H9 (cell line): ENCODE data around the gene NRXN3. TPM values are rescaled to one million over a fixed set of nuclear protein-coding genes. Genes with fewer than 3 reads are reported as not detected.

Experiments used
- DNase-seq: peaks from one replicate; pipeline ENCODE4 v3.0.0-alpha.2; 2017
- H2AFZ ChIP-seq: one replicate; pipeline ENCODE4 v1.6.1; 2013; ENCODE audit warnings: mild to moderate bottlenecking, low read length, control low read depth, moderate library complexity
- H2AK5ac ChIP-seq: 2 replicates; pipeline ENCODE4 v1.6.1; 2013; ENCODE audit warnings: low read length, control low read depth, mixed read lengths; ENCODE audit not compliant: insufficient read length
- H2BK120ac ChIP-seq: one replicate; pipeline ENCODE4 v1.6.1; 2013; ENCODE audit warnings: low read depth, mild to moderate bottlenecking, low read length, control low read depth, inconsistent platforms; ENCODE audit not compliant: poor library complexity, severe bottlenecking
- H2BK12ac ChIP-seq: 2 replicates; pipeline ENCODE4 v1.6.1; 2013; ENCODE audit warnings: low read length, control low read depth, mixed read lengths, low read depth; ENCODE audit not compliant: insufficient read length
- H2BK15ac ChIP-seq: 2 replicates; pipeline ENCODE4 v1.6.1; 2013; ENCODE audit warnings: low read depth, low read length, control low read depth
- H2BK20ac ChIP-seq: one replicate; pipeline ENCODE4 v1.6.1; 2013; ENCODE audit warnings: low read depth, mild to moderate bottlenecking, low read length, control low read depth, inconsistent platforms; ENCODE audit not compliant: poor library complexity, severe bottlenecking
- H2BK5ac ChIP-seq: 2 replicates; pipeline ENCODE4 v1.6.1; 2013; ENCODE audit warnings: low read length, control low read depth, mixed read lengths; ENCODE audit not compliant: insufficient read length
- H3K14ac ChIP-seq: 2 replicates; pipeline ENCODE4 v1.6.1; 2013; ENCODE audit warnings: low read length, control low read depth; ENCODE audit not compliant: insufficient read depth
- H3K18ac ChIP-seq: 2 replicates; pipeline ENCODE4 v1.6.1; 2013; ENCODE audit warnings: low read depth, mild to moderate bottlenecking, mixed read lengths, low read length, control low read depth; ENCODE audit not compliant: insufficient read length
- H3K23ac ChIP-seq: 2 replicates; pipeline ENCODE4 v1.6.1; 2013; ENCODE audit warnings: low read length, control low read depth, mixed read lengths, low read depth; ENCODE audit not compliant: insufficient read length
- H3K23me2 ChIP-seq: 2 replicates; pipeline ENCODE4 v1.6.1; 2013; ENCODE audit warnings: low read depth, mild to moderate bottlenecking, mixed read lengths, low read length, control low read depth; ENCODE audit not compliant: insufficient read length, poor library complexity, severe bottlenecking
- H3K27ac ChIP-seq: 2 replicates; pipeline ENCODE4 v1.5.1; 2013; ENCODE audit warnings: low read length, control low read depth, mixed read lengths, low read depth; ENCODE audit not compliant: insufficient read length
- H3K27me3 ChIP-seq: 2 replicates; pipeline ENCODE4 v1.6.1; 2013; ENCODE audit warnings: low read length, control low read depth, inconsistent platforms; ENCODE audit not compliant: insufficient read depth
- H3K4ac ChIP-seq: 2 replicates; pipeline ENCODE4 v1.6.1; 2013; ENCODE audit warnings: low read depth, mild to moderate bottlenecking, control low read depth, inconsistent platforms, low read length, moderate library complexity
- H3K4me1 ChIP-seq: 2 replicates; pipeline ENCODE4 v1.6.1; 2013; ENCODE audit warnings: low read length, control low read depth, inconsistent platforms; ENCODE audit not compliant: insufficient read depth
- H3K4me2 ChIP-seq: 2 replicates; pipeline ENCODE4 v1.6.1; 2013; ENCODE audit warnings: low read length, control low read depth, mixed read lengths; ENCODE audit not compliant: insufficient read length, insufficient read depth
- H3K56ac ChIP-seq: 2 replicates; pipeline ENCODE4 v1.6.1; 2013; ENCODE audit warnings: low read depth, mild to moderate bottlenecking, mixed read lengths, low read length, control low read depth; ENCODE audit not compliant: insufficient read length
- H3K79me1 ChIP-seq: 2 replicates; pipeline ENCODE4 v1.6.1; 2013; ENCODE audit warnings: low read depth, mild to moderate bottlenecking, moderate library complexity, low read length, control low read depth, inconsistent platforms; ENCODE audit not compliant: insufficient read depth, poor library complexity, severe bottlenecking
- H3K79me2 ChIP-seq: 2 replicates; pipeline ENCODE4 v1.6.1; 2013; ENCODE audit warnings: low read length, control low read depth, inconsistent platforms; ENCODE audit not compliant: insufficient read depth
- H3K9ac ChIP-seq: 2 replicates; pipeline ENCODE4 v1.6.1; 2013; ENCODE audit warnings: low read length, control low read depth, mixed read lengths; ENCODE audit not compliant: insufficient read length; ENCODE audit errors: extremely low read depth
- H3K9me3 ChIP-seq: one replicate; pipeline ENCODE4 v1.6.1; 2013; ENCODE audit warnings: low read depth, low read length, inconsistent platforms; ENCODE audit not compliant: control insufficient read depth
- H3T11ph ChIP-seq: one replicate; pipeline ENCODE4 v1.6.1; 2013; ENCODE audit warnings: mild to moderate bottlenecking, low read length, control low read depth, inconsistent platforms
- H4K20me1 ChIP-seq: one replicate; pipeline ENCODE4 v1.6.1; 2013; ENCODE audit not compliant: control insufficient read depth, insufficient read length, insufficient read depth
- H4K5ac ChIP-seq: 2 replicates; pipeline ENCODE4 v1.6.1; 2013; ENCODE audit warnings: low read depth, mild to moderate bottlenecking, mixed read lengths, low read length, control low read depth; ENCODE audit not compliant: insufficient read length
- H4K8ac ChIP-seq: replicated peaks from 2 replicates; pipeline ENCODE4 v1.6.1; 2013; ENCODE audit warnings: low read length, control low read depth, mixed read lengths, low read depth; ENCODE audit not compliant: insufficient read length
- H4K91ac ChIP-seq: 2 replicates; pipeline ENCODE4 v1.6.1; 2013; ENCODE audit warnings: low read depth, mild to moderate bottlenecking, moderate library complexity, mixed read lengths, low read length, control low read depth; ENCODE audit not compliant: insufficient read length
- H3K27ac Mint-ChIP-seq, 3 experiments: 2 replicates in 2 of 3; 3 replicates in 1 of 3; pipeline ENCODE4 v1.8.0; 2020 to 2021; ENCODE audit warnings: mixed read lengths in 3 of 3, mild to moderate bottlenecking in 1 of 3, moderate library complexity in 1 of 3
- H3K27me3 Mint-ChIP-seq: 2 replicates; pipeline ENCODE4 v1.8.0; 2021; ENCODE audit warnings: low read depth, mild to moderate bottlenecking, moderate library complexity, mixed read lengths
- H3K36me3 Mint-ChIP-seq, 3 experiments: 2 replicates in 2 of 3; 3 replicates in 1 of 3; pipeline ENCODE4 v1.8.0; 2020 to 2021; ENCODE audit warnings: low read depth in 3 of 3, mixed read lengths in 3 of 3; ENCODE audit not compliant: insufficient read depth in 1 of 3
- H3K4me1 Mint-ChIP-seq, 2 experiments: 2 replicates each; pipeline ENCODE4 v1.8.0; 2020; ENCODE audit warnings: mixed read lengths in 2 of 2
- H3K4me3 Mint-ChIP-seq, 2 experiments: 2 replicates in 1 of 2; 3 replicates in 1 of 2; pipeline ENCODE4 v1.8.0; 2020 to 2021; ENCODE audit warnings: mild to moderate bottlenecking in 2 of 2, mixed read lengths in 2 of 2, moderate library complexity in 1 of 2
- H3K9me3 Mint-ChIP-seq, 2 experiments: 2 replicates in 1 of 2; 3 replicates in 1 of 2; pipeline ENCODE4 v1.8.0; 2020; ENCODE audit warnings: mild to moderate bottlenecking in 2 of 2, mixed read lengths in 2 of 2, moderate library complexity in 1 of 2
- WGBS: extraction: QIAGEN DNeasy Blood & Tissue Kit; methylation state at CpG from one replicate; pipeline ENCODE4 v1.1.7; 2013; ENCODE audit warnings: missing lambda C conversion rate, low lambda C conversion rate, mixed read lengths; ENCODE audit not compliant: insufficient read length; ENCODE audit errors: extremely low coverage; 5-methylcytosine and 5-hydroxymethylcytosine counted together
- total RNA-seq: library from RNA; stranded (reverse); gene quantifications from 2 replicates; pipeline ENCODE4 v1.2.1, GENCODE V29; 2021
- TF ChIP-seq, protein P1 (sequence below): fragments of 200-600 bp; sonication (generic); conservative IDR thresholded peaks from 3 replicates; pipeline ENCODE4 v1.8.0; 2021; ENCODE audit warnings: antibody characterized with exemption, mild to moderate bottlenecking

The NRXN3 gene
- total RNA-seq, 1 experiment from 2014 or later: 1.8 TPM

DNA sequence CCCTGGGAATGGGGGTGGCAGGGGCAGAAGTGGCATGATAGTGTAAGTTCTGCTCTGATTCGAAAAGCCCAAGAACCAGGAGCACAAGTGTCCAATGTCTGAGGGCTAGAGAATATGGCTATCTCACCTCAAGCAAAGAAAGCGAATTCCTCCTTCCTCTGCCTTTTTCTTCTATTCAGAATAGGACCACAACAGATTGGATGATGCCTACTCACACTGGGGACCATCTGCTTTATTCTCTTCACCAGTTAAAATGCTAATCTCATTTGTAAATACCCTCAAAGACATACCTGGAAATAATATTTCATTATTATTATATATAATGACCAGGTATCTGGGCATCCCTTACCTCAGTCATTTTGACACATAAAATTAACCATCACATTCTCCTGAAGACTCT lies 808.7 kb downstream of the NRXN3 start:
- TF ChIP-seq, protein P1, sequence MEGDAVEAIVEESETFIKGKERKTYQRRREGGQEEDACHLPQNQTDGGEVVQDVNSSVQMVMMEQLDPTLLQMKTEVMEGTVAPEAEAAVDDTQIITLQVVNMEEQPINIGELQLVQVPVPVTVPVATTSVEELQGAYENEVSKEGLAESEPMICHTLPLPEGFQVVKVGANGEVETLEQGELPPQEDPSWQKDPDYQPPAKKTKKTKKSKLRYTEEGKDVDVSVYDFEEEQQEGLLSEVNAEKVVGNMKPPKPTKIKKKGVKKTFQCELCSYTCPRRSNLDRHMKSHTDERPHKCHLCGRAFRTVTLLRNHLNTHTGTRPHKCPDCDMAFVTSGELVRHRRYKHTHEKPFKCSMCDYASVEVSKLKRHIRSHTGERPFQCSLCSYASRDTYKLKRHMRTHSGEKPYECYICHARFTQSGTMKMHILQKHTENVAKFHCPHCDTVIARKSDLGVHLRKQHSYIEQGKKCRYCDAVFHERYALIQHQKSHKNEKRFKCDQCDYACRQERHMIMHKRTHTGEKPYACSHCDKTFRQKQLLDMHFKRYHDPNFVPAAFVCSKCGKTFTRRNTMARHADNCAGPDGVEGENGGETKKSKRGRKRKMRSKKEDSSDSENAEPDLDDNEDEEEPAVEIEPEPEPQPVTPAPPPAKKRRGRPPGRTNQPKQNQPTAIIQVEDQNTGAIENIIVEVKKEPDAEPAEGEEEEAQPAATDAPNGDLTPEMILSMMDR: no peak
- WGBS: no CpG with 5 or more reads among the region's 2 CpGs
- no peaks in the 10 kb centered on the region for H4K20me1 ChIP-seq
- no peaks in the 10 kb centered on the region for H3K4me1 ChIP-seq
- H3K56ac ChIP-seq: no peak overlapping the region
- no peak overlapping the region for H3K9ac ChIP-seq
- H3K27me3 ChIP-seq: no peaks in the 10 kb centered on the region
- H3K79me1 ChIP-seq: no peaks in the 10 kb centered on the region
- no peak overlapping the region for H4K8ac ChIP-seq
- no peak overlapping the region for H3T11ph ChIP-seq
- Mint-ChIP-seq H3K36me3 (no peaks in the 10 kb centered on the region), H3K27me3 (peaks cover 38% of the 10 kb centered on the region), H3K9me3 (no peaks in the 10 kb centered on the region), H3K4me3 (no peak overlapping the region), H3K4me1 (0 out of 4 replicates have a peak, but pooled peaks cover 0 to 2% of the 10 kb centered on the region in 2 experiments), H3K27ac (no peak overlapping the region)
- H3K4me2 ChIP-seq: no peak overlapping the region
- H2BK15ac ChIP-seq: no peak overlapping the region
- H3K27ac ChIP-seq: no peak overlapping the region
- no peaks in the 10 kb centered on the region for H3K23me2 ChIP-seq
- H3K9me3 ChIP-seq: no peaks in the 10 kb centered on the region
- no peak overlapping the region for H2BK5ac ChIP-seq
- no peak for DNase-seq
- H3K4ac ChIP-seq: no peak overlapping the region
- H2AK5ac ChIP-seq: no peak overlapping the region
- H4K91ac ChIP-seq: no peak overlapping the region
- H3K23ac ChIP-seq: no peak overlapping the region
- H2BK12ac ChIP-seq: no peak overlapping the region
- no peak overlapping the region for H4K5ac ChIP-seq
- H3K14ac ChIP-seq: no peak overlapping the region
- no peak overlapping the region for H2AFZ ChIP-seq
- no peaks in the 10 kb centered on the region for H3K79me2 ChIP-seq
- H2BK20ac ChIP-seq: no peak overlapping the region
- H3K18ac ChIP-seq: no peak overlapping the region
- no peak overlapping the region for H2BK120ac ChIP-seq
